ENCODE measurements around the gene SPAG16.
A peak's percentile ranks its signal among the peaks of the same experiment; 100 is the strongest.

Gene SPAG16

GRCh38 chr2:213763354-213763753 lies 479.1 kb downstream of the SPAG16 start:
- no peak for FAIRE-seq
- DNase-seq (ENCODE audit: extremely low spot score, insufficient read length, low read depth), result no peak

DNA sequence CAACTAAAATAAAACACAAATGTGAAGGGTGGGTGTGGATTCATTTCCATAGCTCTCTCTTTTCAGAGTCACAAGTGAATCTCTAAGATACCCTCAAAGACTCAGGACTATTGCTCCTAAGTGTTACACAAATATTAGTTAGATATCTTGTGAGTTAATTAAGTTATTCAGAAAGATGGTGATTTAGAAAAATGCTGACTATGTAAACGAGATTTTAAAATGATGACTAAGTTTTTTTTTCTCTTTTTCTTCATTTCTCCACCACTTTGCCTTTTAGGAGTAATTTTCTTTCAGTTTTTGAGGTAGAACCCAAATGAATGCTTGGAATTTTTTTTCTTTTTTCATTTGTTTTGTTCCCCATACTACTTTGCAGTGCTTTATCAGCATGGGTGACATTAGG lies 479.7 kb downstream of the SPAG16 start:
- no peak for DNase-seq (ENCODE audit: extremely low spot score, insufficient read length, low read depth)
- no peak for FAIRE-seq

GRCh38 chr2:213764849-213765248 lies 480.6 kb downstream of the SPAG16 start:
- DNase-seq (ENCODE audit: extremely low spot score, insufficient read length, low read depth), result no peak
- no peak for FAIRE-seq

DNA sequence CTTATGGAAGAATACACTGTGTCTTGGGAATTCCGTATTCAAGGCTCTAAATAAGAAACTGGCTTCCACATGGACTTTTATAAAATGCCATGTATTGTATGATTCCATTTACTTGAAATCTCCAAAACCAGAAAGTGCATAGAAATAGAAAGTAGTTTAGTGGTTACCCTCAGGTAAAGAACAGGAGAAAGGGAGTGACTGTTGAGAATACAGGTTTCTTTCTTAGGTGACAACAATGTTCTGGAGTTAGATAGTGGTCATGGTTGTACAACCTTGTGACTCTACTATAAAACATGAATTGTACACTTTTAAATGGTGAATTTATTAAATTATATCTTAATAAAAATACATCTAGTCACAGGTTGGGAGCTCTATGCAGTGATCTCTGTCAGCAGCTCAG lies 481.8 kb downstream of the SPAG16 start:
- no peak for FAIRE-seq
- DNase-seq (ENCODE audit: extremely low spot score, insufficient read length, low read depth), result no peak

DNA sequence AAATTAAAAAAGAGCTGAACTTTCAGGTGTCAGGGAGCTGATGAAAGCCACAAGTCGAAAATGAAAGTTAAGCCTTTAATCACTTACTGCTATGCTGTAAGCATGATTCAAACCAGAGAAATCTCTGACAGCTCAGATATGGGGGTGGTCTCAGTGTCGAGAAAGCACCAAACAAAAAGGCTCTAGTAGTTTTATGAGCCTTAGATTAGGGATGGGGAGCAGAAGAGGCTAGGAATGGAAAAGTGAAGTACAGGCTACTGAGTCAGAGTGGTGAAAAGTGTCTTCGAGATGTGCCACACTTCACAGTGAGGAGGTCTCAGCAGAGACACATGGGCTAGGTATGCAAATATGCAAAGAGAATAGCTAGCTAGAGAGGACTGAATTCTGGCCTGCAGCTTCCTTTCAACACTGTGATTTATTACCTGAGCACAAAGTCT lies 482.2 kb downstream of the SPAG16 start:
- peak; percentile 43 for DNase-seq (ENCODE audit: extremely low spot score, insufficient read length, low read depth)
- FAIRE-seq, result peak; percentile 77

DNA sequence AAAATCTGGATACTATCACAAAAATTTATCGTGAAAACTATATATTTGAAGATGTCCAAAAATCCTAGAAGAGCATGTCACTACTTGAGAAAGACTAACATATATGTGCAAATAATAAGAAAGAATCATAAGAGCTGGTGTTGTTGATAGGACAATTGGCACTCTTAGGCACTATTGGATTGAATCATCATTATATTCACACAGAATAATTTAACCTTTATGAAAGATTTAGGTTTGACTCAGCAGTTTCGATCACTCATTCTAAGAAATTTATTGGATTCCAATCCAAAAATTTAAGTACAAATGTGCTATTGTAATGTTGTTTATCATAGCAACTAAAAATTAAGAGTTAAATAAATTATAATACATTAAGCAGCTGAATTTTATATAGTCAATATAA lies 503.6 kb downstream of the SPAG16 start:
- FAIRE-seq, result no peak
- no peak for DNase-seq (ENCODE audit: extremely low spot score, insufficient read length, low read depth)

- FAIRE-seq (no peak), DNase-seq (ENCODE audit: extremely low spot score, insufficient read length, low read depth) (no peak)
Measured at GRCh38 chr2:213789940-213790339, 505.7 kb downstream of the SPAG16 start.

DNA sequence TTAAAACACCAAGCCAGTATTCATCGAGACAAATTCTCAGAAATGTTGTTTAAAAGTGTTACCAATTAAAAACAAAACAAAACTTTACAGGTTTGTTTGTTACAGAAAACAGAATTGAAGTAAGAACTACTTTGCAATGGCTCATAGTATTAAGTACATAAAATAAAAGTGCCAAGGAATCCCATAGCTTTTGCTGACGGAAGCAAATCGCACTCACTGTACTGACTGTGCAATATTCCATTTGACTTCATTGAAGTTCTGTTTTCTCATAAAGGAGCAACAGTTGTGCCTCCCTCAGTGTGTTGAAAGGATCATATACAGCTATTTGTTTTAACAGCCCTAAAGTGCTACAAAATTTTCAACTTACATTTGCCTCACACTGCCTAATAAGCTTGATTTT lies 507.8 kb downstream of the SPAG16 start:
- DNase-seq (ENCODE audit: extremely low spot score, insufficient read length, low read depth), result no peak
- FAIRE-seq, result no peak

DNA sequence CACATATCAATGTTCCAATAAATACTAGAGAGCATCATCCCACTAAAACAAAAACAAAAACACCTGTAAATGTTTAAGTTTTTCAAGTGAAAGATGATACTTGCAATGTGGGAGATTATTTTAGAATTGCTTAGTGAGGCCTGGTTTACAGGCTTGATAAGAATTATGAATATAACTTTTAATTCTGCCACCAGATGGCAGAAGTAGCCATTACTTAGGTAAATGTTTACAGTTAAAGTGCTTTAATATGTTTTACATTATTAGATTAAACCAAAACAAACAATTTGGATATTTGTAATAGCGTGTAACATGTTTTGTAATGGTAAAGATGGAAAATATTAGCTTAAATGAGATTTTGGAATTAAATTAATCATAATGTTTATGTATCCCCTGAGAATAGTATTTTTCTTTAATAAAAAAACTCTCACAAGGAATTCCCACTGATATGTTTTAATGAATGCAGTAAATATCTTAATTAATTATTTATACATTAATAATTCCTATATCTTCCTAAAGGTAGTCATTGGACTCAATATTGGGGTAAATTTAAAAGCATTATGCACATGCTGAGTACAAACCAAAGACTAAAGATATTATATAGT lies 522.0 kb downstream of the SPAG16 start:
- no peak for FAIRE-seq
- no peak for DNase-seq (ENCODE audit: extremely low spot score, insufficient read length, low read depth)

DNA sequence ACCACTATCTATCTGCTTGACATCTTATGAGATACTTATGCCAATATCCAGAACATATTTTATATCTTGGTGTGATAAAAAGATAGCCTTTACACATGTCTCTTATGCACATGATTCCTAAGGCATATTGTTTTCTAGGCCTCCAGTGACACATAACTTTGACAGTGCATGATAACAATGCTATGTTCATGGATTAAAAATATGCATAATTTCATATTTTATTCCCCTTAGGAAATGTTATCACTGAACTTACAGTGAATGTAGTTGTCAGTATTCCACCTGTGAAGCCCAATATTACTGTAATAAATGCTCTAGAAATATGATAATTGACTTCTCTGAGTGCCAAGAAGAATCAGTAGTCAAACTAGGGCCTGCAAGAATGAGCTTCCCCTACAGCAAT lies 532.3 kb downstream of the SPAG16 start:
- FAIRE-seq (no peak), DNase-seq (ENCODE audit: extremely low spot score, insufficient read length, low read depth) (no peak)

DNA sequence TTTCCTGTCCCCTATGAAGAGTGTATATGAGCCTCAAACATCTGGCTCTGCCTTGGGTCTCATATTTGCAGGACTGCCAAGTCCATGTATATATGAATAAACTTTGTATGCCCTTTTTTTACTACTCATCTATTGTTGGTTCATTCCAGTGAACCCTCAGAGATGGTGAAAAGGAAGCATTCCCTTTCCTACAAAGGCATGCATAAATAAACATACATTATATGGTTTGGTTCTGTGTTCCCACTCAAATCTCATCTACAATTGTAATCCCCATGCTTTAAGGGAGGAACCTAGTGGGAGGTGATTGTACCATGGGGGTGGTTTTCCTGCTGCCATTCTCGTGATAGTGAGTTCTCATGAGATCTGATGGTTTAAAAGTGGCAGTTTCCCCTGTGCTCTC lies 534.2 kb downstream of the SPAG16 start:
- DNase-seq (ENCODE audit: extremely low spot score, insufficient read length, low read depth) (no peak), FAIRE-seq (no peak)

- DNase-seq (ENCODE audit: extremely low spot score, insufficient read length, low read depth), result no peak
- FAIRE-seq, result no peak
Measured at GRCh38 chr2:213834331-213834730, 550.1 kb downstream of the SPAG16 start.

DNA sequence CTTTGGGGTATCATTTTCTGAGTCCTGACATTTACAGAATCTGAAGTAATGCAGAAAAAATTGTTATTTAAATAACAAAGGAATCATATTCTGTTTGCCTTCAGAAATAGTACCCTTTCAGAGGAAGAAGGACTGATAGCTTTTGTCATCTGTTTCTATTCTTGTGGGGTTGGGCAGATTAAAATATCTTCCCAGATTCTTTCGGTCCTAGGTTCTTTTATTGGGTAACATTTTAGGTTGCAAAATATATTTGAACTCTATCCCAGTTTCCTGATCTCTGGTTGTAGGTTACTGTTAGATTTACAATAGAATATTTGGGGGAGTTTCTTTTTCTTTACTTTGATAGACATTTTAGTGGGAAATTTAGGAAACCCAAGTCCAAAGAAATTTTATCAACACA lies 550.5 kb downstream of the SPAG16 start:
- FAIRE-seq (no peak), DNase-seq (ENCODE audit: extremely low spot score, insufficient read length, low read depth) (no peak)

GRCh38 chr2:213846856-213847255 lies 562.6 kb downstream of the SPAG16 start:
- DNase-seq (ENCODE audit: extremely low spot score, insufficient read length, low read depth) (no peak), FAIRE-seq (no peak)

- FAIRE-seq (no peak), DNase-seq (ENCODE audit: extremely low spot score, insufficient read length, low read depth) (no peak)
Measured at GRCh38 chr2:213847316-213847715, 563.1 kb downstream of the SPAG16 start.

DNA sequence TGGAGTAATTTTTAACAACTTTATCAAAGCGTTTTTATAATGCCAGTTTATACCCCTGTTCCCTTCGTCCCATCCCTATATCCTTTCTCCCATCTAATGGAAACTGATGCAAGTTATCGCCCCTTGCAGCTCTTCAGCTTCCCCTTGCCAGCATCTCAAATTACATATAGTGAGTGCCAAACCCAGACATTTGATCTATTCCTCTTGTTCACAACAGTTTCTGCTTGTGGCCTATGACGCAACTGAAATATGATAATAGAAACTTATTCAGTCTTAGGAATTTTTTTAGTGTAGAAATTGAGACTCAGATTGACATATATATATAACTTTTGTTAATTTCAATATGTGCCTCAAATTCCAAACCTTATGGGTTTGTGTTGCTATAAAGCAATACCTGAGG lies 564.4 kb downstream of the SPAG16 start:
- DNase-seq (ENCODE audit: extremely low spot score, insufficient read length, low read depth), result no peak
- FAIRE-seq, result no peak

DNA sequence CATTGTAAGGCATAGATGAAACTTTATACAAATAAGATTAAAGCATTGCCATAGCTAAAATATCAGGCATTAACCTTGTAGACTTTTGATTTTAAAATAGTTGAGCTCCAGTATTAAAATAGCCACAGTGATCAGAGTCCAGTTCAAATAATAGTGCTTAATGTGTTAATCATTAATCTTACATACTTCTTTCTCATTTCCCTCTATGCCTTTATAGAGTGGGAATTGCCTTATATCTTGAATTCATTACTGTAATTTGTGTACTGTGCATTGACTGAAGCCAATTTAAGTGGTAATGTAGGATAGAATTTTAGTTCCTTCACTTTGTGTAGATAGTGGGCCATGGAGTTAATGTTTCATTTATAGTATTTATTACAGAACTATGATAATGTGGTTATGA lies 577.4 kb downstream of the SPAG16 start:
- DNase-seq (ENCODE audit: extremely low spot score, insufficient read length, low read depth), result no peak
- no peak for FAIRE-seq

GRCh38 chr2:213862407-213863076 lies 578.3 kb downstream of the SPAG16 start:
- no peak for FAIRE-seq
- DNase-seq (ENCODE audit: extremely low spot score, insufficient read length, low read depth), result no peak

- FAIRE-seq (no peak), DNase-seq (ENCODE audit: extremely low spot score, insufficient read length, low read depth) (no peak)
Measured at GRCh38 chr2:213863541-213863940, 579.3 kb downstream of the SPAG16 start.

GRCh38 chr2:213868526-213868925 lies 584.3 kb downstream of the SPAG16 start:
- DNase-seq (ENCODE audit: extremely low spot score, insufficient read length, low read depth), result no peak
- FAIRE-seq, result no peak

DNA sequence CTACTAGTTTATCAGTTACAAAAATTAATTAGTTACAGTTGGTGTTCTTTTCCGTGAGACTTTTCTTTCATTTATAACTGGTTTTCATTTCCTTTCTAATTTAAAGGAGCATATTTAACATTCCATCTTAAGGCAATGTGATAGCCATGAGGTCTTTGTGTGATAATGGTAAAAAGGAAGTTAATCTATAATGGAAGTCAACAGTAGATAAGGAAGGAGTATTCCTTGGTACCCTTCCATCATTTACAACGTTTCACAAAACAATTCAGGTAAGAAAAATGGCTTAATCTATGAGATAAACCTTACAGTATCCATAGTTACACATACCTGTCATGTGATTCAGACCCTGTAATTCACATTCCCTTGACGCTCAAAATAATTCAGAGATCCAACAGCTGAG lies 601.2 kb downstream of the SPAG16 start:
- FAIRE-seq (no peak), DNase-seq (ENCODE audit: extremely low spot score, insufficient read length, low read depth) (no peak)

- FAIRE-seq (no peak), DNase-seq (ENCODE audit: extremely low spot score, insufficient read length, low read depth) (no peak)
Measured at GRCh38 chr2:213914510-213914909, 630.2 kb downstream of the SPAG16 start.

Measured in GM18507 (cell line).